Measurements from ENCODE around the gene GNB1.

- no peak for TF ChIP-seq CTCF (IDR thresholded peaks at IDR 0.05)
- no peak for TF ChIP-seq POLR2A (IDR thresholded peaks at IDR 0.05)
Observed at GRCh38 chr1:1869469-1869868, 21.4 kb downstream of the GNB1 start.

All from testis (tissue), 2 donors.